ENCODE measurements around the gene PTPRQ.

PTPRQ gene

GRCh38 chr12:80690513-80690912, 246.5 kb downstream of the PTPRQ start:
- Histone ChIP-seq H3K79me2 (ENCODE audit: insufficient read depth, low read length) (no peaks in the 10 kb centered on the region), H3K36me3 (ENCODE audit: insufficient read depth, low read length) (no peaks in the 10 kb centered on the region), H3K4me3 (ENCODE audit: low read depth in 1 of 2, low read length in 2 of 2) (no peak overlapping the region), H3K4me2 (ENCODE audit: insufficient read depth, low read length) (no peak overlapping the region), H4K20me1 (ENCODE audit: insufficient read depth, low read length) (no peaks in the 10 kb centered on the region), H3K27ac (ENCODE audit: low read length) (no peak overlapping the region), H2AFZ (ENCODE audit: low read depth, low read length) (no peak overlapping the region), H3K4me1 (ENCODE audit: insufficient read depth, low read length) (no peaks in the 10 kb centered on the region), H3K9ac (ENCODE audit: low read depth, low read length) (no peak overlapping the region), H3K27me3 (ENCODE audit: insufficient read depth, low read length, poor library complexity) (no peaks in the 10 kb centered on the region), H3K9me3 (ENCODE audit: insufficient read depth, low read length, severe bottlenecking) (no peaks in the 10 kb centered on the region)
- ATAC-seq (ENCODE audit: insufficient read depth, low read depth) (no peak), DNase-seq (no peak)
- TF ChIP-seq CTCF (IDR thresholded peaks at IDR 0.05; ENCODE audit: borderline replicate concordance, extremely low read depth, low read length, poor library complexity, severe bottlenecking) (no peak), EZH2 (IDR thresholded peaks at IDR 0.05; ENCODE audit: borderline replicate concordance, low read depth, low read length, severe bottlenecking) (no peak)

GRCh38 chr12:80692114-80692513, 248.1 kb downstream of the PTPRQ start:
- Histone ChIP-seq H3K9me3 (ENCODE audit: insufficient read depth, low read length, severe bottlenecking) (no peaks in the 10 kb centered on the region), H3K4me2 (ENCODE audit: insufficient read depth, low read length) (no peak overlapping the region), H3K4me1 (ENCODE audit: insufficient read depth, low read length) (no peaks in the 10 kb centered on the region), H3K27ac (ENCODE audit: low read length) (no peak overlapping the region), H4K20me1 (ENCODE audit: insufficient read depth, low read length) (no peaks in the 10 kb centered on the region), H3K79me2 (ENCODE audit: insufficient read depth, low read length) (no peaks in the 10 kb centered on the region), H3K9ac (ENCODE audit: low read depth, low read length) (no peak overlapping the region), H3K36me3 (ENCODE audit: insufficient read depth, low read length) (no peaks in the 10 kb centered on the region), H3K4me3 (ENCODE audit: low read depth in 1 of 2, low read length in 2 of 2) (no peak overlapping the region), H2AFZ (ENCODE audit: low read depth, low read length) (no peak overlapping the region), H3K27me3 (ENCODE audit: insufficient read depth, low read length, poor library complexity) (no peaks in the 10 kb centered on the region)
- TF ChIP-seq CTCF (IDR thresholded peaks at IDR 0.05; ENCODE audit: borderline replicate concordance, extremely low read depth, low read length, poor library complexity, severe bottlenecking) (no peak), EZH2 (IDR thresholded peaks at IDR 0.05; ENCODE audit: borderline replicate concordance, low read depth, low read length, severe bottlenecking) (no peak)
- no peak for ATAC-seq (ENCODE audit: insufficient read depth, low read depth)
- no peak for DNase-seq

GRCh38 chr12:80697270-80697887, 253.3 kb downstream of the PTPRQ start:
- Histone ChIP-seq H3K9ac (ENCODE audit: low read depth, low read length) (no peak overlapping the region), H3K4me2 (ENCODE audit: insufficient read depth, low read length) (no peak overlapping the region), H3K4me3 (ENCODE audit: low read depth in 1 of 2, low read length in 2 of 2) (no peak overlapping the region), H3K79me2 (ENCODE audit: insufficient read depth, low read length) (no peaks in the 10 kb centered on the region), H3K4me1 (ENCODE audit: insufficient read depth, low read length) (no peaks in the 10 kb centered on the region), H4K20me1 (ENCODE audit: insufficient read depth, low read length) (no peaks in the 10 kb centered on the region), H2AFZ (ENCODE audit: low read depth, low read length) (no peak overlapping the region), H3K9me3 (ENCODE audit: insufficient read depth, low read length, severe bottlenecking) (no peaks in the 10 kb centered on the region), H3K27me3 (ENCODE audit: insufficient read depth, low read length, poor library complexity) (no peaks in the 10 kb centered on the region), H3K27ac (ENCODE audit: low read length) (no peak overlapping the region), H3K36me3 (ENCODE audit: insufficient read depth, low read length) (no peaks in the 10 kb centered on the region)
- DNase-seq (no peak), ATAC-seq (ENCODE audit: insufficient read depth, low read depth) (no peak)
- TF ChIP-seq EZH2 (IDR thresholded peaks at IDR 0.05; ENCODE audit: borderline replicate concordance, low read depth, low read length, severe bottlenecking) (no peak), CTCF (IDR thresholded peaks at IDR 0.05; ENCODE audit: borderline replicate concordance, extremely low read depth, low read length, poor library complexity, severe bottlenecking) (no peak)

All from DND-41 (cell line).